IgD-negative memory B cell (primary cell): ENCODE data around the gene GJA5. TPM values are rescaled to one million over a fixed set of nuclear protein-coding genes. Genes with fewer than 3 reads are reported as not detected.

ENCODE experiments used
- H3K27ac Mint-ChIP-seq, 3 donors: one replicate each; pipeline ENCODE4 v1.8.0; 2020 to 2022; ENCODE audit warnings: mild to moderate bottlenecking in 3 of 3, mixed read lengths in 3 of 3, moderate library complexity in 1 of 3
- H3K27me3 Mint-ChIP-seq: one replicate; pipeline ENCODE4 v1.8.0; 2021; ENCODE audit warnings: mixed read lengths
- H3K36me3 Mint-ChIP-seq: one replicate; pipeline ENCODE4 v1.8.0; 2020; ENCODE audit warnings: mild to moderate bottlenecking, mixed read lengths
- H3K4me1 Mint-ChIP-seq, 3 donors: one replicate each; pipeline ENCODE4 v1.8.0; 2020 to 2022; ENCODE audit warnings: mixed read lengths in 3 of 3, mild to moderate bottlenecking in 1 of 3
- H3K4me3 Mint-ChIP-seq, 4 donors: one replicate each; pipeline ENCODE4 v1.8.0; 2020 to 2022; ENCODE audit warnings: mild to moderate bottlenecking in 4 of 4, mixed read lengths in 4 of 4, moderate library complexity in 3 of 4
- H3K9me3 Mint-ChIP-seq, 3 donors: one replicate each; pipeline ENCODE4 v1.8.0; 2020 to 2021; ENCODE audit warnings: mixed read lengths in 3 of 3, mild to moderate bottlenecking in 1 of 3
- polyA plus RNA-seq: library from polyadenylated mRNA; unstranded; fragments of 300-500 nt; fragmentation: Illumina TruSeq; gene quantifications from one replicate; pipeline ENCODE4 v1.2.3, GENCODE V29; 2021

GJA5 gene
- polyA plus RNA-seq, 1 donor from 2014 or later = not detected

- Mint-ChIP-seq H3K27me3 (peaks cover 27% of the 10 kb centered on the region), H3K9me3 (no peaks in the 10 kb centered on the region), H3K27ac (no peak overlapping the region), H3K36me3 (no peaks in the 10 kb centered on the region), H3K4me3 (no peak overlapping the region), H3K4me1 (peaks cover 0 to 8% (median 4%) of the 10 kb centered on the region in 3 donors)
These were observed 12.9 kb upstream of the GJA5 start for GRCh38 chr1:147773215-147773715.

GRCh38 chr1:147772570-147772969 lies 12.2 kb upstream of the GJA5 start:
- Mint-ChIP-seq H3K36me3 (no peaks in the 10 kb centered on the region), H3K27ac (no peak overlapping the region), H3K9me3 (no peaks in the 10 kb centered on the region), H3K4me1 (peaks cover 0 to 8% (median 4%) of the 10 kb centered on the region in 3 donors), H3K27me3 (peaks cover 27% of the 10 kb centered on the region), H3K4me3 (no peak overlapping the region)

GRCh38 chr1:147771226-147772125 lies 11.1 kb upstream of the GJA5 start:
- no peaks in the 10 kb centered on the region for H3K36me3 Mint-ChIP-seq
- peaks cover 25% of the 10 kb centered on the region for H3K27me3 Mint-ChIP-seq
- peaks cover 0 to 8% (median 4%) of the 10 kb centered on the region in 3 donors for H3K4me1 Mint-ChIP-seq
- H3K27ac Mint-ChIP-seq = no peak overlapping the region
- H3K4me3 Mint-ChIP-seq = peak overlapping the region in 1 of 4 donors; percentile 81
- no peaks in the 10 kb centered on the region for H3K9me3 Mint-ChIP-seq

GRCh38 chr1:147769106-147769505 lies 8.7 kb upstream of the GJA5 start:
- Mint-ChIP-seq H3K36me3 (no peaks in the 10 kb centered on the region), H3K9me3 (no peaks in the 10 kb centered on the region), H3K4me3 (no peak overlapping the region), H3K4me1 (peaks cover 0 to 8% (median 4%) of the 10 kb centered on the region in 3 donors), H3K27me3 (peaks cover 16% of the 10 kb centered on the region), H3K27ac (no peak overlapping the region)

- peaks cover 13% of the 10 kb centered on the region for H3K27me3 Mint-ChIP-seq
- no peak overlapping the region for H3K27ac Mint-ChIP-seq
- H3K4me1 Mint-ChIP-seq = peaks cover 0 to 8% (median 4%) of the 10 kb centered on the region in 3 donors
- no peak overlapping the region for H3K4me3 Mint-ChIP-seq
- H3K36me3 Mint-ChIP-seq = no peaks in the 10 kb centered on the region
- no peaks in the 10 kb centered on the region for H3K9me3 Mint-ChIP-seq
These were observed 8.2 kb upstream of the GJA5 start for GRCh38 chr1:147768582-147768981.

- Mint-ChIP-seq H3K27me3 (peaks cover 9% of the 10 kb centered on the region), H3K4me3 (no peak overlapping the region), H3K4me1 (peaks cover 1 to 11% (median 6%) of the 10 kb centered on the region in 3 donors), H3K9me3 (no peaks in the 10 kb centered on the region), H3K27ac (no peak overlapping the region), H3K36me3 (no peaks in the 10 kb centered on the region)
These were observed 7.7 kb upstream of the GJA5 start for GRCh38 chr1:147768101-147768500.

GRCh38 chr1:147762233-147763024 lies 2.0 kb upstream of the GJA5 start:
- Mint-ChIP-seq H3K27ac (peak overlapping the region in 2 of 3 donors; percentile 58 to 64), H3K36me3 (peaks cover 2% of the 10 kb centered on the region), H3K4me1 (peaks cover 17 to 25% (median 18%) of the 10 kb centered on the region in 3 donors), H3K4me3 (peak overlapping the region in 2 of 4 donors; percentile 63 to 84), H3K27me3 (no peaks in the 10 kb centered on the region), H3K9me3 (no peaks in the 10 kb centered on the region)

GRCh38 chr1:147758379-147759100 lies 1.9 kb downstream of the GJA5 start:
- Mint-ChIP-seq H3K4me3 (no peak overlapping the region), H3K4me1 (peaks cover 17 to 25% (median 18%) of the 10 kb centered on the region in 3 donors), H3K36me3 (peaks cover 2% of the 10 kb centered on the region), H3K27me3 (no peaks in the 10 kb centered on the region), H3K27ac (no peak overlapping the region), H3K9me3 (no peaks in the 10 kb centered on the region)

GRCh38 chr1:147757015-147757990 lies 3.1 kb downstream of the GJA5 start:
- H3K27ac Mint-ChIP-seq = no peak overlapping the region
- H3K27me3 Mint-ChIP-seq = no peaks in the 10 kb centered on the region
- H3K4me3 Mint-ChIP-seq = no peak overlapping the region
- H3K36me3 Mint-ChIP-seq = peaks cover 2% of the 10 kb centered on the region
- no peaks in the 10 kb centered on the region for H3K9me3 Mint-ChIP-seq
- H3K4me1 Mint-ChIP-seq = peaks cover 5 to 16% (median 8%) of the 10 kb centered on the region in 3 donors

GRCh38 chr1:147756341-147756740 lies 4.1 kb downstream of the GJA5 start:
- H3K9me3 Mint-ChIP-seq = no peaks in the 10 kb centered on the region
- H3K27ac Mint-ChIP-seq = no peak overlapping the region
- no peaks in the 10 kb centered on the region for H3K36me3 Mint-ChIP-seq
- no peaks in the 10 kb centered on the region for H3K27me3 Mint-ChIP-seq
- H3K4me1 Mint-ChIP-seq = peaks cover 0 to 8% (median 0%) of the 10 kb centered on the region in 3 donors
- H3K4me3 Mint-ChIP-seq = no peak overlapping the region

GRCh38 chr1:147754661-147755060 lies 5.7 kb downstream of the GJA5 start:
- H3K9me3 Mint-ChIP-seq = no peaks in the 10 kb centered on the region
- H3K36me3 Mint-ChIP-seq = no peaks in the 10 kb centered on the region
- H3K27me3 Mint-ChIP-seq = peaks cover 3% of the 10 kb centered on the region
- no peak overlapping the region for H3K27ac Mint-ChIP-seq
- H3K4me1 Mint-ChIP-seq = peaks cover 0 to 7% (median 0%) of the 10 kb centered on the region in 3 donors
- H3K4me3 Mint-ChIP-seq = no peak overlapping the region

- no peaks in the 10 kb centered on the region for H3K9me3 Mint-ChIP-seq
- H3K4me1 Mint-ChIP-seq = no peaks in the 10 kb centered on the region
- no peaks in the 10 kb centered on the region for H3K36me3 Mint-ChIP-seq
- H3K4me3 Mint-ChIP-seq = no peak overlapping the region
- no peak overlapping the region for H3K27ac Mint-ChIP-seq
- H3K27me3 Mint-ChIP-seq = peaks cover 4% of the 10 kb centered on the region
These were observed 7.3 kb downstream of the GJA5 start for GRCh38 chr1:147753081-147753480.

- no peaks in the 10 kb centered on the region for H3K4me1 Mint-ChIP-seq
- H3K4me3 Mint-ChIP-seq = no peak overlapping the region
- peaks cover 4% of the 10 kb centered on the region for H3K27me3 Mint-ChIP-seq
- no peak overlapping the region for H3K27ac Mint-ChIP-seq
- no peaks in the 10 kb centered on the region for H3K9me3 Mint-ChIP-seq
- no peaks in the 10 kb centered on the region for H3K36me3 Mint-ChIP-seq
These were observed 7.9 kb downstream of the GJA5 start for GRCh38 chr1:147752511-147752910.

- Mint-ChIP-seq H3K4me1 (no peaks in the 10 kb centered on the region), H3K27ac (no peak overlapping the region), H3K36me3 (peaks cover 1% of the 10 kb centered on the region)
These were observed 9.1 kb downstream of the GJA5 start for GRCh38 chr1:147751346-147751745.

More at GRCh38 chr1:147751346-147751745, 9.1 kb downstream of the GJA5 start:
- Mint-ChIP-seq H3K4me3 (no peak overlapping the region), H3K27me3 (peaks cover 6% of the 10 kb centered on the region), H3K9me3 (no peaks in the 10 kb centered on the region)
